Astrocyte (in vitro differentiated cells and primary cell): ENCODE data around the gene SLC9A9. TPM values are rescaled to one million over a fixed set of nuclear protein-coding genes. Genes with fewer than 3 reads are reported as not detected.

ENCODE experiments used
- DNase-seq: peaks from one replicate; pipeline ENCODE4 v3.0.0-alpha.2; 2010; ENCODE audit warnings: low read depth
- FAIRE-seq: peaks from 2 replicates; lab custom pipeline; 2011; peaks lifted over from hg19 to GRCh38; lab: Jason Lieb, UNC
- H2AFZ ChIP-seq: 2 replicates; pipeline ENCODE4 v1.6.0; 2012; ENCODE audit warnings: low read depth, low read length, inconsistent platforms
- H3K27ac ChIP-seq: 2 replicates; pipeline ENCODE4 v1.5.1; 2011; ENCODE audit warnings: low read depth, low read length, inconsistent platforms
- H3K27me3 ChIP-seq: 2 replicates; pipeline ENCODE4 v1.6.0; 2011; ENCODE audit warnings: low read length, inconsistent platforms; ENCODE audit not compliant: insufficient read depth
- H3K36me3 ChIP-seq: 2 replicates; pipeline ENCODE4 v1.5.1; 2011; ENCODE audit warnings: low read length, inconsistent platforms; ENCODE audit not compliant: insufficient read depth
- H3K4me1 ChIP-seq: 2 replicates; pipeline ENCODE4 v1.5.1; 2011; ENCODE audit warnings: low read length, inconsistent platforms; ENCODE audit not compliant: insufficient read depth
- H3K4me2 ChIP-seq: 2 replicates; pipeline ENCODE4 v1.6.0; 2012; ENCODE audit warnings: low read length, inconsistent platforms
- H3K4me3 ChIP-seq: 2 replicates; pipeline ENCODE4 v1.5.1; 2011; ENCODE audit warnings: low read depth, mild to moderate bottlenecking, low read length, inconsistent platforms; ENCODE audit not compliant: insufficient read depth
- H3K79me2 ChIP-seq: 2 replicates; pipeline ENCODE4 v1.6.0; 2012; ENCODE audit warnings: mild to moderate bottlenecking, low read length, inconsistent platforms; ENCODE audit not compliant: insufficient read depth
- H3K9ac ChIP-seq: 2 replicates; pipeline ENCODE4 v1.6.0; 2012; ENCODE audit warnings: mild to moderate bottlenecking, low read length, inconsistent platforms
- H3K9me3 ChIP-seq: 2 replicates; pipeline ENCODE4 v1.5.1; 2012; ENCODE audit warnings: low read depth, mild to moderate bottlenecking, low read length, inconsistent platforms; ENCODE audit not compliant: insufficient read depth
- H4K20me1 ChIP-seq: 2 replicates; pipeline ENCODE4 v1.6.0; 2012; ENCODE audit warnings: low read length, inconsistent platforms; ENCODE audit not compliant: insufficient read depth
- H3K27ac Mint-ChIP-seq: one replicate; pipeline ENCODE4 v1.8.0; 2021; ENCODE audit warnings: mild to moderate bottlenecking, mixed read lengths; ENCODE audit not compliant: unreplicated experiment
- H3K27me3 Mint-ChIP-seq: one replicate; pipeline ENCODE4 v1.8.0; 2021; ENCODE audit warnings: low read depth, mixed read lengths; ENCODE audit not compliant: unreplicated experiment
- H3K36me3 Mint-ChIP-seq: one replicate; pipeline ENCODE4 v1.8.0; 2021; ENCODE audit warnings: low read depth, mixed read lengths; ENCODE audit not compliant: unreplicated experiment
- H3K4me1 Mint-ChIP-seq: one replicate; pipeline ENCODE4 v1.8.0; 2021; ENCODE audit warnings: low read depth, mixed read lengths; ENCODE audit not compliant: unreplicated experiment
- H3K4me3 Mint-ChIP-seq: one replicate; pipeline ENCODE4 v1.8.0; 2021; ENCODE audit warnings: mild to moderate bottlenecking, moderate library complexity, mixed read lengths; ENCODE audit not compliant: unreplicated experiment
- H3K9me3 Mint-ChIP-seq: one replicate; pipeline ENCODE4 v1.8.0; 2021; ENCODE audit warnings: mild to moderate bottlenecking, mixed read lengths; ENCODE audit not compliant: unreplicated experiment
- CTCF ChIP-seq: IDR thresholded peaks from 2 replicates; pipeline ENCODE4 v1.5.1; 2011; ENCODE audit warnings: low read depth, mild to moderate bottlenecking, inconsistent platforms, low read length, moderate library complexity; ENCODE audit not compliant: insufficient read depth
- EZH2 ChIP-seq: IDR thresholded peaks from 2 replicates; pipeline ENCODE4 v1.6.1; 2012; ENCODE audit warnings: mild to moderate bottlenecking, low read length, inconsistent platforms; ENCODE audit not compliant: insufficient read depth
- total RNA-seq: library from RNA; stranded (reverse); gene quantifications from 2 replicates; pipeline ENCODE4 v1.2.1, GENCODE V29; 2021

Gene SLC9A9
- total RNA-seq, 1 donor from 2014 or later: 1.5 TPM

GRCh38 chr3:143672396-143673165 is 175.7 kb downstream of the SLC9A9 start:
- no peak for TF ChIP-seq EZH2
- no peak for TF ChIP-seq CTCF
- H3K4me3 Mint-ChIP-seq: no peak overlapping the region
- no peaks in the 10 kb centered on the region for H3K9me3 ChIP-seq

GRCh38 chr3:143671626-143672025 is 176.6 kb downstream of the SLC9A9 start:
- H3K9ac ChIP-seq: no peak overlapping the region
- Mint-ChIP-seq H3K9me3 (no peaks in the 10 kb centered on the region), H3K27me3 (no peaks in the 10 kb centered on the region), H3K27ac (no peak overlapping the region), H3K4me3 (no peak overlapping the region), H3K4me1 (no peaks in the 10 kb centered on the region), H3K36me3 (no peaks in the 10 kb centered on the region)
- no peaks in the 10 kb centered on the region for H3K27me3 ChIP-seq
- TF ChIP-seq CTCF (no peak), EZH2 (no peak)
- no peaks in the 10 kb centered on the region for H3K9me3 ChIP-seq
- H3K4me2 ChIP-seq: no peak overlapping the region
- no peaks in the 10 kb centered on the region for H4K20me1 ChIP-seq
- no peak overlapping the region for H2AFZ ChIP-seq
- no peaks in the 10 kb centered on the region for H3K79me2 ChIP-seq
- no peak overlapping the region for H3K4me3 ChIP-seq
- H3K27ac ChIP-seq: no peak overlapping the region
- FAIRE-seq: no peak
- no peaks in the 10 kb centered on the region for H3K36me3 ChIP-seq
- DNase-seq: no peak
- H3K4me1 ChIP-seq: no peaks in the 10 kb centered on the region

More at GRCh38 chr3:143672396-143673165, 175.7 kb downstream of the SLC9A9 start:
- Histone ChIP-seq H3K9ac (no peak overlapping the region), H3K27ac (no peak overlapping the region), H3K4me1 (no peaks in the 10 kb centered on the region), H2AFZ (no peak overlapping the region), H3K27me3 (no peaks in the 10 kb centered on the region), H3K4me3 (no peak overlapping the region), H3K36me3 (no peaks in the 10 kb centered on the region), H3K4me2 (no peak overlapping the region), H3K79me2 (no peaks in the 10 kb centered on the region), H4K20me1 (no peaks in the 10 kb centered on the region)
- Mint-ChIP-seq H3K36me3 (no peaks in the 10 kb centered on the region), H3K27me3 (no peaks in the 10 kb centered on the region), H3K27ac (no peak overlapping the region), H3K9me3 (no peaks in the 10 kb centered on the region), H3K4me1 (no peaks in the 10 kb centered on the region)
- FAIRE-seq: no peak
- DNase-seq: no peak
